Right lobe of liver (tissue), 4 donors: ENCODE data around the gene SAMD5.

Experiments used
- POLR2A ChIP-seq: fragments of 450-650 bp; IDR thresholded peaks from one replicate; pipeline ENCODE4 v1.6.1; 2017; ENCODE audit warnings: antibody characterized with exemption, mild to moderate bottlenecking
- TF ChIP-seq, protein P1 (sequence below), 4 donors: fragments of 200-600 bp in 3 of 4; fragments of 450-650 bp in 1 of 4; IDR thresholded peaks; one replicate each; pipeline versions ENCODE4 v1.5.1 to v1.8.0; 2016 to 2022; ENCODE audit warnings: antibody characterized with exemption in 4 of 4, mild to moderate bottlenecking in 2 of 4
- donor health status: DM: no; HTN: no; CAD: no.
- donor health status: DM: no; HTN: no; CAD: no.
- donor health status: DM: no; HTN: yes; CAD: no.

DNA sequence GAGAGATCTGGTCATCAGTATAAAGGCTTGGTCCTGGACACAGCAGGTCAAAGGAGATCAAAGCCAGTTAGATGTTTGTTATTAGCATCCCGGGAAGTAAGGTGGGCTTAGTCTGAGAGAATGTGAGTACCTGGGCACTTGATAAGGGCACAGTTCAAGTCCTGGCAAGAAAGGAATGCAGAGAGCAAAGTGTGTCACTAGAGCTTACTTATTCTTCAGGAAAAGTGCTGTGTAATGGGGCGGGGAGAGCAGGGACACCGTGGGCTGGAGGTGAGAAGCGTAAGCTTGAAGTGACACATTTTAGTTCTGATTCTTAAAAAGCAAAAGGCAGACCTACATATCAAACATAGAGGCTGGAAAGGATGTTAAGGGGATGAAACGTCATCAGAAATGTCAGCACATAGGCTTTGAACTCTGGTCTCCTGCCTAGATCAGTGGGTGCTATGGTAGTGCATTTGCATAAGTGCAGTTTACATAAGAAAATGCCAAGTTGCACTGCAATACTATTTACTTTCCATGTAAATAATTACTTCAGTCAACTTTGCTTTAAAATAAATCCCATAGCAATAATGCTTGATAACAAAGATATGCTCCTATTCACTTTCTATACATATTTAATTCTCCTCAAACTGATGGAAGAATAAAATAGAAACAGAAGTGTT is 2.6 kb downstream of the SAMD5 start:
- TF ChIP-seq, protein P1, sequence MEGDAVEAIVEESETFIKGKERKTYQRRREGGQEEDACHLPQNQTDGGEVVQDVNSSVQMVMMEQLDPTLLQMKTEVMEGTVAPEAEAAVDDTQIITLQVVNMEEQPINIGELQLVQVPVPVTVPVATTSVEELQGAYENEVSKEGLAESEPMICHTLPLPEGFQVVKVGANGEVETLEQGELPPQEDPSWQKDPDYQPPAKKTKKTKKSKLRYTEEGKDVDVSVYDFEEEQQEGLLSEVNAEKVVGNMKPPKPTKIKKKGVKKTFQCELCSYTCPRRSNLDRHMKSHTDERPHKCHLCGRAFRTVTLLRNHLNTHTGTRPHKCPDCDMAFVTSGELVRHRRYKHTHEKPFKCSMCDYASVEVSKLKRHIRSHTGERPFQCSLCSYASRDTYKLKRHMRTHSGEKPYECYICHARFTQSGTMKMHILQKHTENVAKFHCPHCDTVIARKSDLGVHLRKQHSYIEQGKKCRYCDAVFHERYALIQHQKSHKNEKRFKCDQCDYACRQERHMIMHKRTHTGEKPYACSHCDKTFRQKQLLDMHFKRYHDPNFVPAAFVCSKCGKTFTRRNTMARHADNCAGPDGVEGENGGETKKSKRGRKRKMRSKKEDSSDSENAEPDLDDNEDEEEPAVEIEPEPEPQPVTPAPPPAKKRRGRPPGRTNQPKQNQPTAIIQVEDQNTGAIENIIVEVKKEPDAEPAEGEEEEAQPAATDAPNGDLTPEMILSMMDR (IDR thresholded peaks at IDR 0.05): no peak
- no peak for TF ChIP-seq POLR2A
